HCEC 1CT (cell line): Measurements from ENCODE around the gene CSTF1.

Source experiments
- DNase-seq: peaks from one replicate; pipeline ENCODE4 v3.0.0-alpha.2; 2017

Gene CSTF1

GRCh38 chr20:56430957-56431356, 38.5 kb downstream of the CSTF1 start:
- no peak for DNase-seq

- no peak for DNase-seq
Measured at GRCh38 chr20:56431471-56431870, 39.0 kb downstream of the CSTF1 start.

- no peak for DNase-seq
Measured at GRCh38 chr20:56433221-56433879, 40.9 kb downstream of the CSTF1 start.

- no peak for DNase-seq
Measured at GRCh38 chr20:56433880-56434255, 41.4 kb downstream of the CSTF1 start.

GRCh38 chr20:56437196-56437960, 44.9 kb downstream of the CSTF1 start:
- no peak for DNase-seq

- no peak for DNase-seq
Measured at GRCh38 chr20:56438284-56438683, 45.8 kb downstream of the CSTF1 start.

GRCh38 chr20:56439771-56440291, 47.4 kb downstream of the CSTF1 start:
- peak; percentile 87 for DNase-seq

GRCh38 chr20:56440346-56441007, 48.0 kb downstream of the CSTF1 start:
- no peak for DNase-seq

- no peak for DNase-seq
Measured at GRCh38 chr20:56442389-56443365, 50.2 kb downstream of the CSTF1 start.

- no peak for DNase-seq
Measured at GRCh38 chr20:56443654-56444540, 51.5 kb downstream of the CSTF1 start.

GRCh38 chr20:56445130-56445529, 52.7 kb downstream of the CSTF1 start:
- DNase-seq = no peak

- DNase-seq = no peak
Measured at GRCh38 chr20:56445540-56445939, 53.1 kb downstream of the CSTF1 start.

- DNase-seq = no peak
Measured at GRCh38 chr20:56447227-56447626, 54.8 kb downstream of the CSTF1 start.

- no peak for DNase-seq
Measured at GRCh38 chr20:56449459-56449858, 57.0 kb downstream of the CSTF1 start.

GRCh38 chr20:56451056-56451765, 58.8 kb downstream of the CSTF1 start:
- no peak for DNase-seq

- DNase-seq = no peak
Measured at GRCh38 chr20:56453352-56453751, 60.9 kb downstream of the CSTF1 start.

GRCh38 chr20:56454754-56455153, 62.3 kb downstream of the CSTF1 start:
- no peak for DNase-seq
